ENCODE data around the gene SPATA20. TPM values are rescaled to one million over a fixed set of nuclear protein-coding genes. Genes with fewer than 3 reads are reported as not detected.
A peak's percentile ranks its signal among the peaks of the same experiment; 100 is the strongest.

SPATA20 gene
- total and polyA plus RNA-seq, 2 of the 13 experiments (the other 11 are each of a cell fraction or from before 2014, with no cell fraction given): 36.1 to 64.8 TPM

- no peak for ATAC-seq
- DNase-seq (ENCODE audit: low spot score): no peak
- H3K4me1 ChIP-seq (ENCODE audit: insufficient read depth, low read length): peaks cover 41% of the 10 kb centered on the region
- ChIA-PET CTCF (ENCODE audit: low intra/inter-chr PET ratio, low total read pairs) (no interaction called here), POLR2A (interaction anchor here (1.1 to 2.8 kb wide), 2 partner anchors 9 to 192 kb away, joined by 3 to 15 read pairs; partner anchors contain the start of gene LUC7L3)
- BruUV-seq (replicated peaks): no TSS peak
- H3K9ac ChIP-seq (ENCODE audit: insufficient read depth, low read depth, low read length): no peak overlapping the region
- peaks cover 0 to 28% of the 10 kb centered on the region in 2 experiments; a peak in 3 of 5 replicates for H3K27me3 ChIP-seq (ENCODE audit: control insufficient read depth in 1 of 2, insufficient read depth in 2 of 2, low read length in 2 of 2)
- no peaks in the 10 kb centered on the region for H4K20me1 ChIP-seq (ENCODE audit: insufficient read depth, low read length)
- H2AFZ ChIP-seq (ENCODE audit: low read length): no peak overlapping the region
- no peak overlapping the region for H3K27ac ChIP-seq (ENCODE audit: extremely low read length, insufficient read depth, low read length)
- 7% methylated on average over 4 of the region's 5 CpGs for WGBS (ENCODE audit: low lambda C conversion rate)
- H3K79me2 ChIP-seq (ENCODE audit: insufficient read depth, low read length): no peaks in the 10 kb centered on the region
- no peak overlapping the region for H3K4me2 ChIP-seq (ENCODE audit: low read depth, low read length)
- no peak for FAIRE-seq
- in situ Hi-C loops (cut with HindIII; ENCODE audit: extremely low pct_ligation_motif_present, low pct_unique_long_range_greater_than_20kb) (no loop called here), intact Hi-C loops (cut with micrococcal nuclease; ENCODE audit: unreplicated experiment) (no loop called here)
- TF ChIP-seq HNRNPK (IDR thresholded peaks at IDR 0.05; ENCODE audit: low read depth, low read length, poor library complexity, severe bottlenecking) (no peak), IRF9 (CRISPR knock-in tag; IDR thresholded peaks at IDR 0.05; ENCODE audit: borderline replicate concordance) (no peak), ZNF263 (CRISPR knock-in tag; IDR thresholded peaks at IDR 0.05) (0 out of 2 replicates have a peak, but pooled peaks have one; percentile 54), NONO (IDR thresholded peaks at IDR 0.05) (no peak), NONO (CRISPR knock-in tag; conservative IDR thresholded peaks at IDR 0.05) (no peak)
- TF ChIP-seq, protein P1, sequence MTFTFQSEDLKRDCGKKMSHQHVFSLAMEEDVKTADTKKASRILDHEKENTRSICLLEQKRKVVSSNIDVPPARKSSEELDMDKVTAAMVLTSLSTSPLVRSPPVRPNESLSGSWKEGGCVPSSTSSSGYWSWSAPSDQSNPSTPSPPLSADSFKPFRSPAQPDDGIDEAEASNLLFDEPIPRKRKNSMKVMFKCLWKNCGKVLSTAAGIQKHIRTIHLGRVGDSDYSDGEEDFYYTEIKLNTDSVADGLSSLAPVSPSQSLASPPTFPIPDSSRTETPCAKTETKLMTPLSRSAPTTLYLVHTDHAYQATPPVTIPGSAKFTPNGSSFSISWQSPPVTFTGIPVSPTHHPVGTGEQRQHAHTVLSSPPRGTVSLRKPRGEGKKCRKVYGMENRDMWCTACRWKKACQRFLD (CRISPR knock-in tag; IDR thresholded peaks at IDR 0.05; ENCODE audit: borderline replicate concordance): no peak
- TF ChIP-seq, protein P2, sequence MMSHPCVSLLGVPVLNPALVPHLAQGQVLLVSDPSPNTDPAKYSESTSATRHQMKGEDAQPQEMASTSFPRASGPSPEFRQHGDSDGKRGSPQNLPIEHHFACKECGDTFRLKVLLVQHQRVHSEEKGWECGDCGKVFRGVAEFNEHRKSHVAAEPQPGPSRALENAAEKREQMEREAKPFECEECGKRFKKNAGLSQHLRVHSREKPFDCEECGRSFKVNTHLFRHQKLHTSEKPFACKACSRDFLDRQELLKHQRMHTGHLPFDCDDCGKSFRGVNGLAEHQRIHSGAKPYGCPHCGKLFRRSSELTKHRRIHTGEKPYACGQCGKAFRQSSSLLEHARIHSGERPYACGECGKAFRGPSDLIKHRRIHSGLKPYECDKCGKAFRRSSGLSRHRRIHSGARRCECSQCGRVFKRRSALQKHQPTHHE (CRISPR knock-in tag; IDR thresholded peaks at IDR 0.05; ENCODE audit: borderline replicate concordance): no peak
- H3K4me3 ChIP-seq (replicated peaks in 1 of 3; ENCODE audit: insufficient read depth in 1 of 3, low read depth in 2 of 3, low read length in 3 of 3): no peak overlapping the region
- no peaks in the 10 kb centered on the region for H3K9me3 ChIP-seq (ENCODE audit: low read length)
- H3K36me3 ChIP-seq (replicated peaks in 1 of 2; ENCODE audit: control insufficient read depth in 1 of 2, insufficient read depth in 2 of 2, low read length in 2 of 2): no peaks in the 10 kb centered on the region
Measured at GRCh38 chr17:50527155-50527762, 19.7 kb upstream of the SPATA20 start.

All from HepG2 (cell line).